Fibroblast of lung (primary cell): ENCODE measurements around the gene ZNF808. TPM values are rescaled to one million over a fixed set of nuclear protein-coding genes. Genes with fewer than 3 reads are reported as not detected.
"Not testable (repeated sequence)": the region's sequence is repeated elsewhere in the genome, so short reads cannot be mapped to it uniquely, and the experiment has no call there.

Source experiments
- DNase-seq, 2 donors: peaks; one replicate each; pipeline versions ENCODE4 v3.0.0 to v3.0.0-alpha.2; 2010; ENCODE audit warnings: low read depth in 2 of 2
- H2AFZ ChIP-seq: 2 replicates; pipeline ENCODE4 v1.5.1; 2012; ENCODE audit warnings: low read length, control low read depth, inconsistent platforms
- H3K27ac ChIP-seq: 2 replicates; pipeline ENCODE4 v1.5.1; 2011; ENCODE audit warnings: low read length, control low read depth; ENCODE audit not compliant: insufficient read depth
- H3K27me3 ChIP-seq: 2 replicates; pipeline ENCODE4 v1.5.1; 2011; ENCODE audit warnings: mild to moderate bottlenecking, low read length; ENCODE audit not compliant: control insufficient read depth, insufficient read depth
- H3K36me3 ChIP-seq: 2 replicates; pipeline ENCODE4 v1.5.1; 2011; ENCODE audit warnings: low read length; ENCODE audit not compliant: control insufficient read depth, insufficient read depth
- H3K4me1 ChIP-seq: 2 replicates; pipeline ENCODE4 v1.5.1; 2011; ENCODE audit warnings: low read length; ENCODE audit not compliant: control insufficient read depth, insufficient read depth; ENCODE audit errors: extremely low read depth
- H3K4me2 ChIP-seq: 2 replicates; pipeline ENCODE4 v1.5.1; 2011; ENCODE audit warnings: low read length, control low read depth; ENCODE audit not compliant: insufficient read depth; ENCODE audit errors: extremely low read depth
- H3K4me3 ChIP-seq, 4 experiments: fragments of 200-600 bp in 1 of 4; sonication (generic) in 1 of 4; replicated peaks in 1 of 4; 2 replicates each; pipeline ENCODE4 v1.5.1; 2011 to 2016; ENCODE audit warnings: low read length in 4 of 4, low read depth in 3 of 4, mild to moderate bottlenecking in 3 of 4, control low read depth in 2 of 4, inconsistent platforms in 1 of 4, mixed read lengths in 1 of 4; ENCODE audit not compliant: insufficient read depth in 1 of 4; ENCODE audit errors: control extremely low read depth in 1 of 4
- H3K79me2 ChIP-seq: 2 replicates; pipeline ENCODE4 v1.5.1; 2012; ENCODE audit warnings: mild to moderate bottlenecking, low read length, inconsistent platforms; ENCODE audit not compliant: control insufficient read depth, insufficient read depth
- H3K9ac ChIP-seq: 2 replicates; pipeline ENCODE4 v1.5.1; 2011; ENCODE audit warnings: mild to moderate bottlenecking, low read length, control low read depth; ENCODE audit not compliant: insufficient read depth
- H3K9me3 ChIP-seq: 2 replicates; pipeline ENCODE4 v1.5.1; 2012; ENCODE audit warnings: low read depth, low read length; ENCODE audit not compliant: control insufficient read depth, insufficient read depth
- H4K20me1 ChIP-seq: 2 replicates; pipeline ENCODE4 v1.5.1; 2011; ENCODE audit warnings: low read length; ENCODE audit not compliant: control insufficient read depth, insufficient read depth; ENCODE audit errors: extremely low read depth
- EZH2 ChIP-seq: IDR thresholded peaks from 2 replicates; pipeline ENCODE4 v1.5.1; 2012; ENCODE audit warnings: low read length, control low read depth, mild to moderate bottlenecking; ENCODE audit errors: missing control alignments
- polyA plus RNA-seq, 2 donors: library from polyadenylated mRNA; depleted of rRNA in 1 of 2; stranded (reverse) in 1 of 2; unstranded in 1 of 2; fragments of >200 nt; gene quantifications; 2 replicates each; pipeline ENCODE4 v1.2.1, GENCODE V29; 2011 to 2012; ENCODE audit warnings: missing spikeins in 1 of 2
- total RNA-seq: library from RNA; depleted of rRNA; stranded (reverse); fragments of >200 nt; gene quantifications from 2 replicates; pipeline ENCODE4 v1.2.1, GENCODE V29; 2014
- TF ChIP-seq, protein P1 (sequence below), 2 donors: IDR thresholded peaks in 1 of 2; conservative IDR thresholded peaks in 1 of 2; 1 replicate in 1 of 2; 2 replicates in 1 of 2; pipeline ENCODE4 v1.5.1; 2011 to 2012; ENCODE audit warnings: low read length in 2 of 2, control low read depth in 1 of 2, inconsistent platforms in 1 of 2, low read depth in 1 of 2, mild to moderate bottlenecking in 1 of 2

Gene ZNF808
- total and polyA plus RNA-seq, 2 donors (not counting 1 experiment from before 2014, with no cell fraction given) = 6.0 to 23.1 TPM

DNA sequence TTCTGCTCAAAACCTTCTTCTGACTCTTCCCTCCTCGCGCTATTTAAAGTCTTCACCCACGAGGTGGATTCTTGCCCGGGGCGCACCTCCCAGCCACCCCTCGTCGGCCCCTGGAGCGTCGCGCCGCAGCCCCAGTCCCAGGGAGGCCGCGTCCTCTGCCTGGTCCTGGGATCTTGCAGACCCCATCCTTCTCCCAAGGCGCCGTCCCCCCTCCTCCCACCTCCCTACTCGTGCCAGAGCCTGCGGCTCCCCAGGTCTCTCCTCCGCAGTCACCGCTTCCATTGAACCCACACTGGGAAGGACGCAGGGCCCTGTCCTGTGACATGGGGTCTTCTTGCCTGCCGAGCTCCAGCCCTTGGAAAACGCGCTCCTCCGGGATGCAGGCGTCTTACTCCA, 486 bp downstream of the ZNF808 start:
- Histone ChIP-seq H3K36me3 (no peaks in the 10 kb centered on the region), H2AFZ (peak overlapping the region; percentile 85), H4K20me1 (no peaks in the 10 kb centered on the region), H3K27me3 (no peaks in the 10 kb centered on the region), H3K27ac (peak overlapping the region; percentile 83), H3K4me1 (peaks cover 2% of the 10 kb centered on the region), H3K4me3 (peak overlapping the region; percentile 64 to 85 (median 74)), H3K79me2 (peaks cover 6% of the 10 kb centered on the region), H3K9ac (peak overlapping the region; percentile 87), H3K4me2 (peak overlapping the region; percentile 97), H3K9me3 (no peaks in the 10 kb centered on the region)
- TF ChIP-seq, protein P1, sequence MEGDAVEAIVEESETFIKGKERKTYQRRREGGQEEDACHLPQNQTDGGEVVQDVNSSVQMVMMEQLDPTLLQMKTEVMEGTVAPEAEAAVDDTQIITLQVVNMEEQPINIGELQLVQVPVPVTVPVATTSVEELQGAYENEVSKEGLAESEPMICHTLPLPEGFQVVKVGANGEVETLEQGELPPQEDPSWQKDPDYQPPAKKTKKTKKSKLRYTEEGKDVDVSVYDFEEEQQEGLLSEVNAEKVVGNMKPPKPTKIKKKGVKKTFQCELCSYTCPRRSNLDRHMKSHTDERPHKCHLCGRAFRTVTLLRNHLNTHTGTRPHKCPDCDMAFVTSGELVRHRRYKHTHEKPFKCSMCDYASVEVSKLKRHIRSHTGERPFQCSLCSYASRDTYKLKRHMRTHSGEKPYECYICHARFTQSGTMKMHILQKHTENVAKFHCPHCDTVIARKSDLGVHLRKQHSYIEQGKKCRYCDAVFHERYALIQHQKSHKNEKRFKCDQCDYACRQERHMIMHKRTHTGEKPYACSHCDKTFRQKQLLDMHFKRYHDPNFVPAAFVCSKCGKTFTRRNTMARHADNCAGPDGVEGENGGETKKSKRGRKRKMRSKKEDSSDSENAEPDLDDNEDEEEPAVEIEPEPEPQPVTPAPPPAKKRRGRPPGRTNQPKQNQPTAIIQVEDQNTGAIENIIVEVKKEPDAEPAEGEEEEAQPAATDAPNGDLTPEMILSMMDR (conservative IDR thresholded peaks at IDR 0.05 in 1 of 2, IDR thresholded peaks at IDR 0.05 in 1 of 2; ENCODE audit: low read depth in 1 of 2, low read length in 2 of 2) = no peak
- TF ChIP-seq EZH2 = no peak
- peak; percentile 2 for DNase-seq

DNA sequence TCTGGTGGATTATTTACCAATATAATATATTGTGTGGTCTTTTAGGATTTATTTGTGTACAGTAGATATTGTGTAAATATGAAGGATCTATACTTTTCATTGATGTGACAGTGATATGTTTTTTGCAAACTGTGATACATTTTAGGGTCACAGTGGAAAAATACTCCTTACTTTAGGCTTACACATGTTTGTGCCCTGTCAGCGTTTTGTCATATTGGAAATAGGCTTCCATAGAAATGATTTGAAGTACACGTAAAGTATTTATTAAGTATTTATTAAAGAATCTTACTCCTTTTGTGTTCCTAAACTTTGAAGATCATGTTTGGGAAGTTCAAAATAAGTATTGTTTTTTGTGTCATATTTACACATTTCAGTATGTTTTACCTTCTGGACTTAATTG, 5.0 kb downstream of the ZNF808 start:
- Histone ChIP-seq H3K36me3 (no peaks in the 10 kb centered on the region), H3K9me3 (no peaks in the 10 kb centered on the region), H3K79me2 (peaks cover 6% of the 10 kb centered on the region), H2AFZ (no peak overlapping the region), H3K4me1 (peaks cover 2% of the 10 kb centered on the region), H3K4me2 (no peak overlapping the region), H3K9ac (no peak overlapping the region), H4K20me1 (no peaks in the 10 kb centered on the region), H3K4me3 (no peak overlapping the region), H3K27ac (no peak overlapping the region), H3K27me3 (no peaks in the 10 kb centered on the region)
- TF ChIP-seq, protein P1 (conservative IDR thresholded peaks at IDR 0.05 in 1 of 2, IDR thresholded peaks at IDR 0.05 in 1 of 2; ENCODE audit: low read depth in 1 of 2, low read length in 2 of 2) = no peak
- no peak for TF ChIP-seq EZH2
- DNase-seq = no peak

DNA sequence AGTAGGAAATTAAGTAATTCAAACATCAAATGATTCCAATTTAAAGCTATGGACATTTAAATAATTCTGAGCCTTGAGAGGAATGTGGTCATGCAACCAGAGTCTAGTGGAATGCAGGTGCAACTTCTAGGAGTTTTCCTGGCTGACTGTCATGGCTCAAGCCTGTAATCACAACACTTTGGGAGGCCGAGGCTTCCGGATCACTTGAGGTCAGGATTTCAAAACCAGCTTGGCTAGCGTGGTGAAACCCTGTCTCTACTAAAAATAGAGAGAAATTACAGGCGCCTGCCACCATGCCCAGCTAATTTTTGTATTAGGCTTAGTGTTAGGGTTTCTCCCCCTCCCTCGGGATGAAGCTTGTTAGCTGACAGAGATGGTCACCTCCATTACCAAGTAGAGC, 6.4 kb downstream of the ZNF808 start:
- TF ChIP-seq, protein P1 (conservative IDR thresholded peaks at IDR 0.05 in 1 of 2, IDR thresholded peaks at IDR 0.05 in 1 of 2; ENCODE audit: low read depth in 1 of 2, low read length in 2 of 2) = no peak
- TF ChIP-seq EZH2 = no peak
- no peaks in the 10 kb centered on the region for H3K36me3 ChIP-seq
- H2AFZ ChIP-seq = no peak overlapping the region
- no peak overlapping the region for H3K9ac ChIP-seq
- H3K9me3 ChIP-seq = no peaks in the 10 kb centered on the region
- H3K4me1 ChIP-seq = no peaks in the 10 kb centered on the region
- H4K20me1 ChIP-seq = no peaks in the 10 kb centered on the region
- H3K27me3 ChIP-seq = no peaks in the 10 kb centered on the region
- H3K27ac ChIP-seq = no peak overlapping the region
- no peak overlapping the region for H3K4me3 ChIP-seq
- no peak for DNase-seq
- H3K4me2 ChIP-seq = no peak overlapping the region
- no peaks in the 10 kb centered on the region for H3K79me2 ChIP-seq

DNA sequence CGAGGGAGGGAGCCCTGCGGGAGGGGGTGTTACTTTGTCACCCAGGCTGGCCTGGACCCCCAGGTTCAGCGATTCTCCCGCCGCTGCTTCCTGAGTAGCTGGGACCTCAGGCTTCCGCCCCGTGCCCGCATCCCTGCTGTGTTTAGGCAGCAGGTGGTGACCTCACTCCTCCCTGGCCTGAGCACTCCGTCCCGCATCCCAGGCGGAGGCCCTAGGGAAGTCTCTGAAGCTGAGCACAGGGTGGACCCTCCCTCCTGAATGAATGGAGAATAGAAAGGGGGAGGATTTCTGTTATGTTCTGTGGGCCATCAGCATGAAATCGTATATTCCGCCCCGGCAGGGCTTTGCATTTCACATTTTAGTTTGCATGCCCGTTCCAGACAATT, 7.9 kb downstream of the ZNF808 start:
- H3K27ac ChIP-seq, H3K27me3 ChIP-seq, DNase-seq, H3K79me2 ChIP-seq, H3K36me3 ChIP-seq, H4K20me1 ChIP-seq, H3K9ac ChIP-seq, H3K9me3 ChIP-seq, H3K4me1 ChIP-seq: not testable (repeated sequence)
- H2AFZ ChIP-seq = peak overlapping the region; percentile 16
- H3K4me3 ChIP-seq = peak overlapping the region; percentile 67 to 76 (median 70)
- peak overlapping the region; percentile 72 for H3K4me2 ChIP-seq
